CD4-positive, alpha-beta memory T cell (primary cell): Measurements from ENCODE around the gene GNAO1. TPM values are rescaled to one million over a fixed set of nuclear protein-coding genes. Genes with fewer than 3 reads are reported as not detected.
A peak's percentile ranks its signal among the peaks of the same experiment; 100 is the strongest.

Source experiments
- CTCF ChIA-PET: fragments of 350-600 bp; sonication (Branson Sonifier 250); formaldehyde crosslinking; loops from one replicate; lab custom pipeline; 2021; ENCODE audit warnings: inconsistent platforms; ENCODE audit not compliant: partially characterized antibody; lab: Charles Lee
- POLR2A ChIA-PET: fragments of 350-600 bp; sonication (Branson Sonifier 250); formaldehyde crosslinking; loops from one replicate; lab custom pipeline; 2021; ENCODE audit not compliant: partially characterized antibody; lab: Charles Lee
- DNase-seq, 5 donors: peaks; one replicate each; pipeline versions ENCODE4 v3.0.0 to v3.0.0-alpha.2; 2020 to 2022; ENCODE audit warnings: mixed read lengths in 1 of 5
- H3K27ac ChIP-seq: one replicate; pipeline ENCODE4 v1.7.0; 2013; ENCODE audit warnings: low read depth, low read length
- H3K27me3 ChIP-seq: 2 replicates; pipeline ENCODE4 v1.7.0; 2013; ENCODE audit warnings: mild to moderate bottlenecking, low read length, moderate library complexity; ENCODE audit not compliant: insufficient read depth
- H3K36me3 ChIP-seq: 2 replicates; pipeline ENCODE4 v1.7.0; 2013; ENCODE audit warnings: mild to moderate bottlenecking, low read length, moderate library complexity; ENCODE audit not compliant: insufficient read depth
- H3K4me1 ChIP-seq: 2 replicates; pipeline ENCODE4 v1.7.0; 2013; ENCODE audit warnings: mild to moderate bottlenecking, low read length, moderate library complexity; ENCODE audit not compliant: insufficient read depth
- H3K4me3 ChIP-seq, 2 donors: one replicate each; pipeline ENCODE4 v1.7.0; 2013; ENCODE audit warnings: low read length in 2 of 2, mild to moderate bottlenecking in 1 of 2
- H3K9me3 ChIP-seq, 2 donors: one replicate each; pipeline ENCODE4 v1.7.0; 2013; ENCODE audit warnings: low read length in 2 of 2, control low read depth in 1 of 2; ENCODE audit not compliant: control insufficient read depth in 1 of 2
- H3K27ac Mint-ChIP-seq, 7 donors: one replicate each; pipeline ENCODE4 v1.8.0; 2020 to 2021; ENCODE audit warnings: mixed read lengths in 7 of 7, mild to moderate bottlenecking in 6 of 7, inconsistent platforms in 3 of 7, moderate library complexity in 3 of 7
- H3K27me3 Mint-ChIP-seq, 2 donors: one replicate each; pipeline ENCODE4 v1.8.0; 2020 to 2021; ENCODE audit warnings: mixed read lengths in 2 of 2
- H3K36me3 Mint-ChIP-seq, 2 donors: one replicate each; pipeline ENCODE4 v1.8.0; 2020 to 2021; ENCODE audit warnings: mixed read lengths in 2 of 2, inconsistent platforms in 1 of 2, mild to moderate bottlenecking in 1 of 2
- H3K4me1 Mint-ChIP-seq, 4 donors: one replicate each; pipeline ENCODE4 v1.8.0; 2020 to 2021; ENCODE audit warnings: mixed read lengths in 4 of 4, mild to moderate bottlenecking in 1 of 4
- H3K4me3 Mint-ChIP-seq, 8 donors: one replicate each; pipeline ENCODE4 v1.8.0; 2020 to 2021; ENCODE audit warnings: mixed read lengths in 8 of 8, mild to moderate bottlenecking in 7 of 8, moderate library complexity in 6 of 8, inconsistent platforms in 3 of 8
- H3K9me3 Mint-ChIP-seq, 8 donors: one replicate each; pipeline ENCODE4 v1.8.0; 2020 to 2021; ENCODE audit warnings: mixed read lengths in 8 of 8, mild to moderate bottlenecking in 5 of 8, inconsistent platforms in 3 of 8, moderate library complexity in 1 of 8
- intact Hi-C: fragments of 100-400 bp; cut with micrococcal nuclease; formaldehyde crosslinking; loops from one replicate; pipeline ENCODE4 v1.15.1; 2023
- polyA plus RNA-seq, 2 donors: library from polyadenylated mRNA; unstranded; fragments of 300-500 nt; fragmentation: Illumina TruSeq; gene quantifications; one replicate each; pipeline ENCODE4 v1.2.3, GENCODE V29; 2021
- total RNA-seq, 2 experiments: library from RNA; stranded (reverse); gene quantifications; one replicate each; pipeline ENCODE4 v1.2.3, GENCODE V29; 2021

Gene GNAO1
- total and polyA plus RNA-seq, 4 experiments from 2014 or later, result 1.5 to 10.8 (median 10.5) TPM; not detected in 1

GRCh38 chr16:56303880-56304279 lies 112.6 kb downstream of the GNAO1 start:
- intact Hi-C loops, result no loop called here
- Mint-ChIP-seq H3K4me3 (no peak overlapping the region), H3K36me3 (peaks cover 0 to 6% of the 10 kb centered on the region in 2 donors), H3K27me3 (no peaks in the 10 kb centered on the region), H3K9me3 (peaks cover 0 to 1% (median 0%) of the 10 kb centered on the region in 8 donors), H3K4me1 (peaks cover 0 to 22% (median 3%) of the 10 kb centered on the region in 4 donors), H3K27ac (peak overlapping the region in 1 of 7 donors; percentile 48)
- CTCF ChIA-PET, result no interaction called here
- POLR2A ChIA-PET, result interaction anchor here (1.4 kb wide), 1 partner anchor 42 kb away, joined by 3 read pairs; no protein-coding TSS in a partner anchor
- no peak overlapping the region for H3K4me3 ChIP-seq
- no peak for DNase-seq
- no peaks in the 10 kb centered on the region for H3K9me3 ChIP-seq
- no peaks in the 10 kb centered on the region for H3K27me3 ChIP-seq
- H3K27ac ChIP-seq, result no peak overlapping the region
- H3K36me3 ChIP-seq, result no peaks in the 10 kb centered on the region
- H3K4me1 ChIP-seq, result no peaks in the 10 kb centered on the region

- no peak overlapping the region for H3K4me3 Mint-ChIP-seq
- no peak overlapping the region for H3K27ac Mint-ChIP-seq
- H3K9me3 Mint-ChIP-seq, result peaks cover 0 to 2% (median 0%) of the 10 kb centered on the region in 8 donors
- no peak overlapping the region for H3K27ac ChIP-seq
- H3K27me3 Mint-ChIP-seq, result no peaks in the 10 kb centered on the region
- H3K4me1 Mint-ChIP-seq, result peaks cover 0 to 10% (median 2%) of the 10 kb centered on the region in 4 donors
- H3K4me1 ChIP-seq, result no peaks in the 10 kb centered on the region
- no peak for DNase-seq
- peaks cover 0 to 6% of the 10 kb centered on the region in 2 donors for H3K36me3 Mint-ChIP-seq
- no peaks in the 10 kb centered on the region for H3K27me3 ChIP-seq
- intact Hi-C loops, result no loop called here
- ChIA-PET CTCF (interaction anchor here (1.5 to 4.5 kb wide), 2 partner anchors 12 kb away, joined by 4 to 19 read pairs; no protein-coding TSS in a partner anchor), POLR2A (no interaction called here)
- no peaks in the 10 kb centered on the region for H3K36me3 ChIP-seq
- H3K9me3 ChIP-seq, result no peaks in the 10 kb centered on the region
- H3K4me3 ChIP-seq, result no peak overlapping the region
Observed at GRCh38 chr16:56305956-56306565, 114.8 kb downstream of the GNAO1 start.

- Mint-ChIP-seq H3K27ac (no peak overlapping the region), H3K4me3 (no peak overlapping the region), H3K4me1 (peaks cover 0 to 6% (median 1%) of the 10 kb centered on the region in 4 donors), H3K9me3 (peaks cover 0 to 2% (median 0%) of the 10 kb centered on the region in 8 donors), H3K36me3 (peaks cover 0 to 6% of the 10 kb centered on the region in 2 donors), H3K27me3 (no peaks in the 10 kb centered on the region)
- ChIA-PET CTCF (interaction anchor here (4.5 kb wide), 1 partner anchor 11 kb away, joined by 19 read pairs; no protein-coding TSS in a partner anchor), POLR2A (interaction anchor here (0.6 kb wide), 1 partner anchor 12 kb away, joined by 3 read pairs; no protein-coding TSS in a partner anchor)
- intact Hi-C loops, result no loop called here
- DNase-seq, result no peak
- no peaks in the 10 kb centered on the region for H3K27me3 ChIP-seq
- no peaks in the 10 kb centered on the region for H3K36me3 ChIP-seq
- H3K4me1 ChIP-seq, result no peaks in the 10 kb centered on the region
- no peak overlapping the region for H3K4me3 ChIP-seq
- H3K27ac ChIP-seq, result no peak overlapping the region
- no peaks in the 10 kb centered on the region for H3K9me3 ChIP-seq
Observed at GRCh38 chr16:56306690-56307533, 115.6 kb downstream of the GNAO1 start.

- intact Hi-C loops, result no loop called here
- ChIA-PET POLR2A (interaction anchor here (0.6 kb wide), 1 partner anchor 11 kb away, joined by 3 read pairs; no protein-coding TSS in a partner anchor), CTCF (interaction anchor here (4.5 kb wide), 1 partner anchor 10 kb away, joined by 19 read pairs; no protein-coding TSS in a partner anchor)
- Histone ChIP-seq H3K9me3 (no peaks in the 10 kb centered on the region), H3K4me3 (no peak overlapping the region), H3K36me3 (no peaks in the 10 kb centered on the region), H3K4me1 (no peaks in the 10 kb centered on the region), H3K27me3 (no peaks in the 10 kb centered on the region), H3K27ac (no peak overlapping the region)
- peaks cover 0 to 2% (median 0%) of the 10 kb centered on the region in 8 donors for H3K9me3 Mint-ChIP-seq
- no peak overlapping the region for H3K4me3 Mint-ChIP-seq
- DNase-seq, result no peak
- H3K4me1 Mint-ChIP-seq, result peaks cover 0 to 6% (median under 1%) of the 10 kb centered on the region in 4 donors
- H3K36me3 Mint-ChIP-seq, result peaks cover 0 to 6% of the 10 kb centered on the region in 2 donors
- no peak overlapping the region for H3K27ac Mint-ChIP-seq
- no peaks in the 10 kb centered on the region for H3K27me3 Mint-ChIP-seq
Observed at GRCh38 chr16:56307534-56307873, 116.2 kb downstream of the GNAO1 start.

- intact Hi-C loops, result no loop called here
- Mint-ChIP-seq H3K9me3 (peaks cover 0 to 2% (median 0%) of the 10 kb centered on the region in 8 donors), H3K36me3 (peaks cover 0 to 6% of the 10 kb centered on the region in 2 donors), H3K4me1 (peaks cover 0 to 6% (median under 1%) of the 10 kb centered on the region in 4 donors), H3K27me3 (no peaks in the 10 kb centered on the region), H3K4me3 (no peak overlapping the region), H3K27ac (no peak overlapping the region)
- Histone ChIP-seq H3K9me3 (no peaks in the 10 kb centered on the region), H3K4me3 (no peak overlapping the region), H3K27ac (no peak overlapping the region), H3K27me3 (no peaks in the 10 kb centered on the region), H3K4me1 (no peaks in the 10 kb centered on the region), H3K36me3 (no peaks in the 10 kb centered on the region)
- DNase-seq, result no peak
- ChIA-PET POLR2A (no interaction called here), CTCF (interaction anchor here (4.5 kb wide), 1 partner anchor 9 kb away, joined by 19 read pairs; no protein-coding TSS in a partner anchor)
Observed at GRCh38 chr16:56309008-56309407, 117.7 kb downstream of the GNAO1 start.

- DNase-seq, result no peak
- ChIA-PET CTCF (interaction anchor here (2.1 to 13.2 kb wide), 4 partner anchors 7 to 366 kb away, joined by 4 to 222 read pairs (median 13); no protein-coding TSS in a partner anchor), POLR2A (no interaction called here)
- no peaks in the 10 kb centered on the region for H3K27me3 ChIP-seq
- Mint-ChIP-seq H3K9me3 (peaks cover 0 to 2% (median 0%) of the 10 kb centered on the region in 8 donors), H3K27me3 (no peaks in the 10 kb centered on the region), H3K4me3 (no peak overlapping the region), H3K27ac (peak overlapping the region in 2 of 7 donors; percentile 3 to 73), H3K4me1 (peaks cover 0 to 1% (median 0%) of the 10 kb centered on the region in 4 donors), H3K36me3 (no peaks in the 10 kb centered on the region)
- H3K9me3 ChIP-seq, result no peaks in the 10 kb centered on the region
- H3K36me3 ChIP-seq, result no peaks in the 10 kb centered on the region
- no peak overlapping the region for H3K4me3 ChIP-seq
- H3K27ac ChIP-seq, result no peak overlapping the region
- H3K4me1 ChIP-seq, result no peaks in the 10 kb centered on the region
- intact Hi-C loops, result no loop called here
Observed at GRCh38 chr16:56310690-56311089, 119.4 kb downstream of the GNAO1 start.
